D341Med (cell line): ENCODE data around the gene PLEKHA1.

Source experiments
- DNase-seq: peaks from one replicate; pipeline ENCODE4 v3.0.0; 2012; ENCODE audit warnings: low spot score

Gene PLEKHA1

DNA sequence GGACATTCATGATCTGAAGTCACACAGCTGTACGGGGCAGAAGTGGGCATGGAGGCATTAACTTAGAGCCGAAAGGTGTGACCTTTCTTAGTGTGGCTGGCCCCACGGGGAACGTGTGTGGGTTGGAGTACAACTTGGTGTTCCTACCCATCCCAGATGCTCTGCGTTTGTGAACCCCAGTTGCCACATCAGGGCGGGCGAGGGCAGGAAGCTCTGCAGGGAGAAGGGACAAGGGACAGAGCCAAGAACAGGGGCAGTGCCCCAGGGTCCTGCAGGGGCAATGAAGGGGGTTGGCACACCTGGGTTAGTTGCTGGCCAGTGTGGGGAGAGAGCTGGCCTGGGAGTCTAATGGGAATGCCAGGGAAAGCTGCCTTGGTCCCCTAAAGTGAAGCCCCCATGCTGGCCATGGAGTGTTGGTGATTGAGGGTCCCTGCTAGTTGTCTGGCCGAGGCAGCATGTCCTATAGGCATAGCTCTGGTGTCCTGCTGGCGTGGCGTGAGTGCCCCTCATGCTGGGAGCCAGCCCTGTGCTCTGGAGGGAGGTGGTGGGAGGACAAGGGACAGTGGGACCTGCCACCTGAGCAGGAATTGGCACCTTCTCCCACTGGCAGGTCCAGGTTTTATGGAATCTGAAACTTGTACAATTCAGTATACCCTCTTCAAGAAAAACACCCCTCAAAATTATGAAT, 105.8 kb downstream of the PLEKHA1 start:
- DNase-seq: no peak

DNA sequence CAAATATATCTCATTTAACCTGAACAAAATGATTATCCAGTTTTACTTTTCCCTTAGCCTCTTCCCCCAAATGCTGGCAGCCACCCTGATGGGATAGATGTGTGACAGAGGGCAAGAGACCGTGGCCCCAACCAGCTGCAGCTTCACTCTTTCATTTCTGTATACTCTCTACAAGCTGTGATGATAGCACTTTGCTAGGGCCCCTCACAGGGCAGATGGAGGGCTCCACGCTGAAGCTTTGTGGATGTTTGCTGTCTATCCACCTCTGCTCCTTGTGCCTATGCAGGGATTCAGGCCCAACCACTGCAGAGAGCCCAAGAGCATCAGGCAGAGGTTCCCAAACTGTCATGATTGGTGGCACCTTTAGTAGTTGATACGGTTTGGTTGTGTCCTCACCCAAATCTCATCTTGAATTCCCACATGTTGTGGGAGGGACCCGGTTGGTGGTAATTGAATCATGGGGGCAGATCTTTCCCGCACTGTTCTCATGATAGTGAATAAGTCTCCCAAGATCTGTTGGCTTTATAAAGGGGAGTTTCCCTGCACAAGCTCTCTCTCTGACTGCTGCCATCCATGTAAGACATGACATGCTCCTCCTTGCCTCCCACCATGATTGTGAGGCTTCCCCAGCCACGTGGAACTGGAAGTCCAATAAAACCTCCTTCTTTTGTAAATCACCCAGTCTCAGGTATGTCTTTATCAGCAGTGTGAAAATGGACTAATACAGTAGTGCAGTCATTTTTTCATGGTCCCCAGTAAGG, 107.0 kb downstream of the PLEKHA1 start:
- DNase-seq: no peak
